Left forelimb (tissue), 1 donor: ENCODE data around the gene ASS1.
A peak's percentile ranks its signal among the peaks of the same experiment; 100 is the strongest.
"Not testable (repeated sequence)": the region's sequence is repeated elsewhere in the genome, so short reads cannot be mapped to it uniquely, and the experiment has no call there.

Experiments
- DNase-seq: peaks from one replicate; pipeline ENCODE4 v3.0.0-alpha.2; 2018; ENCODE audit warnings: low spot score

ASS1 gene

DNA sequence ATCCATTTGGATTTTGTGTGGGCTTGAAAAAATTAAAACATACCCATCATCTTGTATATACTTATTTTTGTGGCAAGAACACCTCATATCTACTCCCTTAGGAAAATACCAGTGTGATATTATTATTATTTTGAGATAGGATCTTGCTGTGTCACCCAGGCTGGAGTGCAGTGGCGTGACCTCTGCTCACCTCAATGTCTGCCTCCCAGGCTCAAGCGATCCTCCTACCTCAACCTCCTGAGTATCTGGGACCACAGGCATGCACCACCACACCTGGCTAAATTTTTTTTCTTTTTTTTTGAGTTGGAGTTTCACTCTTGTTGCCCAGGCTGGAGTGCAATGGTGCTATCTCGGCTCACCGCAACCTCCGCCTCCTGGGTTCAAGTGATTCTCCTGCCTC, 10.1 kb upstream of the ASS1 start:
- not testable (repeated sequence) for DNase-seq

DNA sequence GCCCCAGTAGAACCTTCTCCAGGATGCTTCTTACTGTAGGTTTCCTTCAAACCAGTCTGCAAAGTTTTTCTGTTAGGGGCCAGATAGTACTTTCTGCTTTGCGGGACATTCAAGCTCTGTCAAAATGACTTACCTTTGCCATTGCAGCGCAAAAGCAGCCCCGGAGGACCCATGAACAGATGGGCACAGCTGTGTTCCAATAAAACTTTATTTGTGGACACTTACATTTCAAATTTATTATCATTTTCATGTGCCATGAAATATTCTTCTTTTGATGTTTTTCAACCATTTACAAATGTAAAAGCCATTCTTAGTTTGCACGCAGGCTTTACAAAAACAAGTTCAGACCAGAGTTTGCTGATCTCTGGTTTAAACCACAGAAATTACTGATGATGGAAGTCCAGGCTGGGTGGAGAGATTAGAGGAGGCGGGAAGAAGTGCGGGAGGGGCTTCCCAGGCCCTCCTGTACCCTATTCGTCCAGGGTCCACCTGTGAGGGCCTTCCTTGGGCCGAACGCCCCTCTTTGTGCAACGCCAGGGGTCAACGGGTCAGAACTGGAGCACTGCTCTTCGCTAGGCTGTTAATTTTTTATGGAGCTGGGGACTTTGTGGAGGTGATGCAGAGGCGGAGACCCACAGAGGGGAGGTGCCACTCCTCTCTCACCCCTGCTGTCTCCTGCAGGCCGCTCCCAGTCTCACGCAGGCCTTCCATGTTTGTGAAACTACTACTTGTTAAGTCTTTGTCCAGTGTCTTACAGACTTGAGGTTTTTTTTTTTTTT, 7.6 kb upstream of the ASS1 start:
- DNase-seq = no peak

DNA sequence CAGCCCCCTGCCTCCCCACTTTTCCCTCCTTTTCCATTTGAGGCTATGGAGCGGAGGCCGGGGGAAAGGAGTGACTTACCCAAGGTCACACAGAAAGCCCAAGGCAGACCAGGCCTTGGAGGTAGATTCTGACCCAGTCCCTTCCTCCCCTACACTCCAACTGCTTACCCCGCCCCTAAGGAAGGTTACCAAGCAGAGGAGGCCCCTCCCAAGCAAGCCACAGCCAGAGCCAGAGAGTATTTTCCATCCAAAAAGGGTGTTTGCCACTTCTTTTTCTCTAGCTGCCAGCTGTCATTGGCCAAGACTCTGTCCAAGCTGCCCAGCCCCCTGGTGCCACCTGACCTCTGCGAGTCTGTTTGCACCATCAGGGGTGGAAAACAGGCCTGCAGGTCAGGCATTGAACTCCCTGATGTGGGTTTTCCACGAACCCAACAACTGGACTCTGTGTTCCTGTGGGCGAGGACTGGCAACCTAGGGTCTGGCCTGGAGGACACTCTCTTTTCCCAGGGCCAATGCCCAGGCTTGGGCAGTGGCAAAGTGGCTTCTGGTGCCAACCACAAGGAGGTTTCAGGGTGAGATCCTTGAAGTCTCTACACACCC, 6.3 kb upstream of the ASS1 start:
- no peak for DNase-seq

DNA sequence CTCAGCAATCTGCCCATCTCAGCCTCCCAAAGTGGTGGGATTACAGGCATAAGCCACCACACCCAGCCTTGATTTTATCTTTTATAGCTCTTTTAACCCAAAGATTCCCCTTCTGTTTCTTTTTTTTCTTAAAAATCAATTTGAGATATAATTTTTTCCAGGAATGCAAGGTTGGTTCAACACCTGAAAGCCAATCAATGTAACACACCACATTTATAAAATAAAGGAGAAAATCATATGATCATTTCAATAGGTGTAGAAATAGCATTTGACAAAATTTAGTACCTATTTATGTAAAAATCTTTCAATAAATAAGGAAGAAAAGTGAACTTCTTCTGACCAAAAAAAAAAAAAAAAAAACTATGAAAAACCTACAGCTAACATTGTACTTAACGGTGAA, 3.7 kb upstream of the ASS1 start:
- no peak for DNase-seq

DNA sequence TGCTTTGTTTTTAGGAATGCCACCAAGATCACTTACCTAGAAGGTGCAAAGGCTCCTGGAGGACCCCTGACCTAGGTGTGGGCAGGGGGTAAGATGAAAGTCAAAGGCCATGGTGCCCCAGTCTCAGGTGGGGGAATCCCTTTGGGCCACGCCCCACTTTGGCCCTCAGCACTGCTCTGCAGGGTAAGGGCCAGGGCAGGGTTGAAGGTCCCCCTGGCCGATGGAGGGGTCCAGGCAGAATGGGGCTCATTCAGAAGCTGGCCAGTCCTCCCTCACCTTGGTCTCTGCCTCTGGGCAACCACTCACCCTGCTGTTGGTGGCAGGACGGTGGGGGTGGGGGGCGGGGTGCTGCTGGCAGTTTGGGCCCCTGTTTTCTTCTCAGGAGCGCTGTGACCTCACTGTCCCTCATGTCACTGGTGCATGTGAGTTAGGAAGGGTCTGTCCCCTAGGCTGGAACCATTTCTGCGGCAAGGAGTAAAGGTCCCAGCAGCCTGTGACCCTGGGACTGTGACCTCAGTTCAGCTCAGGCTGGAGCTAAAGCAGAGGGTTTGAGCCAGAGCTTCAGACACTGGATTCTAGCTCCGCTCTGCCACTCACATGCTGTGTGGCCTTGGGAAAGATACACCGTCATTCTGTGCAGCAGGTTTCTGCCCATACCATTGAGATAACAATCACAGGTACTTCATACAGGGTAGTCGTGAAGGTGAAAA, 1.9 kb upstream of the ASS1 start:
- no peak for DNase-seq

DNA sequence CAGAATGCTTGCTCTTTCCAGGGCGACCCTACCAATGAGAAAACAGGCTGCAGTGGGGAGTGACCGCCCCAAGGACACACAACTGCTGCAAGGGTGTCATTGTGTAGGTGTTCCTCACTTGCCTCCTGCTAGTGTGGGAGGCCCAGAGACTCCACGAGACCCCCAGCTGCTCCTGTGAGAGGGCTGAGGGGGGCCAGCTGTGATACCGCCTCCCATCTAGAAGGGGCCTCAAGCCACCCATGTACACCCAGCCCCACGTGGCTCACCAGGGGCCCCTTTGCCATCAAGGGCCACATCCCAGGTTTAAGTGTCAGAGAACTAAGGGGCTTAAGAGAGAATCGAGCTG, 1.3 kb upstream of the ASS1 start:
- no peak for DNase-seq

DNA sequence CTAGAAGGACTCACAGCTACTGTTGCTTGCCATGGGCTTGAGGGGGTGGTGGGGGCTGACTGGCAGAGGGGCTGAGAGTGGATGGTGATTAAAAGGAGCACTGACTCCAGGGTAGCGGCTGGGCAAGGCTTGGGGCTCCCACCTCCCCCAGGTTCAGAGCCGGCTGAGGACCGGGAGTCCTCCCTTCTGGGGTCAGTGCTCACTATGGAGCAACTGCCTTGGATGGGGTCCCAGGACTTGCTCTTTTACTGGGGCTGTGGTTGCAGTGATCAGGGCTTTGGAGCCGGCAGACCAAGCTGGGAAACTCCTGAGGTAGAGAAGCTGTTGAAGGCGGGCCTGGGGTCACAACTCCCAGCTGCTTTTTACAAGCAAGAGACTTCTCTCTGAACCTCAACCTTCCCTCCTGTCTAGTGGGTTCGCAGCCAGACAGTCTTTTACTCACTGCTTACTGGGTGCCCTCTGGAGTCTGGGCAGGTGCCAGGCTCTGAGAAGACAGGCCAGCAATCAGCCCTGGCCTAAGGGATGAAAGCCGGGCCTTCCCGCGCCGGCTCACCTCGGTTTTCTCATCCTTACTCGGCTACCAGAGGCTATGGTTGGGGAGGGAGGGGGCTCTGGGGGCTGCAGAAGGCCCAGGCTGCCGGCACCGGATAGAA, 795 bp upstream of the ASS1 start:
- DNase-seq = peak; percentile 65

DNA sequence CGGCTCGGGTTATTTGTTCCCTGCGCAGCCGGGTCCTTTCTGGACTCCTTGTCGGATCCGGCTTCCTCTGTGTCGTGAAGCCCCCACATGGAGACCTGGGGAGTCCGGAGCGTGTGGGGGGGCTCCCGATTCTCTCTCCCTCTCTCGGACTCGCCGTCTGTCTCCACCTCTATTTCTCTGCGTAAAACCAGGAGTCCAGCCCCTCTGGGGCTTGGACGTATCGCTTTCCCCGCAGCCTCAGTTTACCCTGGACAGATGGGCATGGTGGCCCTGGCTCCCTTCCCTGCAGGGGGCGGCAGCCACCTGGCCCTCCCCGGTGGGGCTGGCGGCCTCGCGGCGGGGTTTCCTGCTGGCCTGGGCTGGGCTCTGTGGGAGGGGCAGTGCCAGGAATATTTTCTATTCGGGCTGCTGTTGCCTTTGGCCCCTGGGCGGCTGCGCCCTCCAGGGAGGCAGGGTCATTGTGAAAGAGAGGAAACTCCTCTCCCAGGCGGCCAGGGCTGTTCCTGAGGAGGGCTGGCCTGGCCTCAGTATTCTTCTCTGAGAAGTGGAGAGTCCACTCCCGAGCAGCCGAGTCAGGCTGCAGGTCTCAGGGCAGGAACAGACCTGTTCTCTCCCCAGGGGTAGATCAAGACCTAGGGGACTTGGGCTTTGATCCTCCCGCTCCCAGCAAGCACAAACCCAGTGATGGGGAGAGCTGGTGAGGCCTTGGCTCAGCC, 665 bp downstream of the ASS1 start:
- no peak for DNase-seq

DNA sequence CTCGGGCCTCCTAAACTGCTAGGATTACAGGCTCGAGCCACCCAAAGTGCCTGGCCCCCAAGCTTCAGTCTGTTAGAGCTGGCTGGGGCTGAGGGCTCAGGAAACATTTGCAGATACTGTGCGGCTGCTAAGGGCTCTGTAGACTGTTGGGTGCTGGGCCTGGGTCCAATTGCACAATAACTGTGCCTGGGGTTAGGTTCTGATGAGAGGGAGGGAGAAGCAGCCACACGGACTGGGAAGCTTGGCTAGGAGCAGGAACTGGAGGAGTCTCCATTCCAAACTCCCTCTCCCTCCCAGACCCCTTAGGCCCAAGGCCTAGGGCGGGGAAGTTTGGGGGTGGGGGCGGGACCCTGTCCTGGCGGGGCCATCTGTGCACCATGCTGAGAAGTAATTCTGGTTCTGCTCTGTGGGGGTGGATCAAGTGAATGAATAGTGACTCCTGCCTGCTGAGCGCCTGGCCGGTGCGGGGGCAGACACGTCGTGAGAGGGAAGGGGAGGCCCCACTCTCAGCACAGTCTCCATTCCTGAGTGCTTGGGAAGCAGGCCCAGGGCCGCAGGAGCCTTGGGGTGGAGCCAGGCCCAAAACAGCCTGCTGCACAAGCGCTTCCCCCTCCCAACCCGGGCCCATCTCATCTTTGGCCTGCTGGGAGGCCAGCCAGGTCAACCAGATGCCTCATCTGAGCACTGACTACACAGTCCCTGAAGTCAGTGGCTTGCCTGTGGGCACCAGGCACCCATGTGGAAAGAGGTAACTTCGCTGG, 1.5 kb downstream of the ASS1 start:
- peak; percentile 90 for DNase-seq

DNA sequence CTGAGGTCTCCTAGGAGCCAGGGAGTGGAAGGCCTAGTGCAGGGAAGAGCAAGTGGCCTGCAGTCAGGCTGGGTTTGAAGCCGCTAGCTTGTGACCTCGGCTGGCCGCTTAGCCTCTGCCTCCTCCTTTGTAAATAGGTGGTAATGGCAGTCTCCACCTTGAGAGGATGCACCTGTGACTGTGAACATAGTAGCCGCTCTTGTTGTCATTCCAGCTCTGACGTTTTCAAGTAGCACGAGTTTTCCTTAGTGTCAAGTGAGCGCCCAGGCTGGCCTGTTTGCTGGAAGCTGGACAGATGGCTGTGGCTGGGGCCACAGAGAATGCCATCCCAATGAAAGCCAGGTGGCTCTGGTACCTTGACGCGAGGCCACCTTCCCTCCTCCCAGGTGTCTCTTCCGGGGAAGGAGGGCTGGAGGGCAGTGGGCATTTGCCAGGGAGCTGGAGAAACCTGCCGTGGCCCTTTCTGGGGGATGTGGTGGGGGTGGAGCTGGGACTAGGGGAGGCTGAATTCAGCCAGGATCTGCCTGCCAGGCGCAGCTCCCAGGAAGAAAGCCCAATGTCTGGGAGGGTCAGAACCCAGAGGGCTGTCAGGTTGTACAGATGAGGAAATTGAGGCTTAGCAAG, 2.5 kb downstream of the ASS1 start:
- no peak for DNase-seq

DNA sequence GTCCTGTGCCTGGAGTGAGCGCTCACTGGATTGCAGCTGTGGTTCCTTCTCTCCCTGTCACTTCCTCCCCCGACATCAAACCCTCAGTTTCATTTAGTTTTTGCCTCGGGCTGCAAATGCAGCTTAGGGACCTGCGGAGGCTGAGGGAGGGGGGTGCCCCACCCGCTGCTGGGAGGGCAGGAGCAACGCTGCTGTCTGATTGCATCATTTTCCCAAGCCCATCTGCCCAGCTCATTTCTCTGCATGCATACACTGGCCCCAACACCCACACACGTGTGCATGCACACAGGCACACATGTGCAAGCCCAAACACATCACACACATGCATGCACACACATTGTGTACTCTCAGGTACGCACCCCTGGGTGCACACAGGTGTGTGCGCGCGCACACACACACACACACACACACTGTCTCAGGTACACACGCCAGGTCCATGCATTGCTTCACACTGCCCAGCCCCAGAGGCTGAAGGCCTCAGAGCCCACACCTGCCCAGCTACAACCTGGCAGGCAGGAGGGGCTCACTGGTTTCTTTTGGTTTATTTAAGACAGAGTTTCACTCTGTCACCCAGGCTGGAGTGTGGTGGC, 3.4 kb downstream of the ASS1 start:
- DNase-seq = no peak

DNA sequence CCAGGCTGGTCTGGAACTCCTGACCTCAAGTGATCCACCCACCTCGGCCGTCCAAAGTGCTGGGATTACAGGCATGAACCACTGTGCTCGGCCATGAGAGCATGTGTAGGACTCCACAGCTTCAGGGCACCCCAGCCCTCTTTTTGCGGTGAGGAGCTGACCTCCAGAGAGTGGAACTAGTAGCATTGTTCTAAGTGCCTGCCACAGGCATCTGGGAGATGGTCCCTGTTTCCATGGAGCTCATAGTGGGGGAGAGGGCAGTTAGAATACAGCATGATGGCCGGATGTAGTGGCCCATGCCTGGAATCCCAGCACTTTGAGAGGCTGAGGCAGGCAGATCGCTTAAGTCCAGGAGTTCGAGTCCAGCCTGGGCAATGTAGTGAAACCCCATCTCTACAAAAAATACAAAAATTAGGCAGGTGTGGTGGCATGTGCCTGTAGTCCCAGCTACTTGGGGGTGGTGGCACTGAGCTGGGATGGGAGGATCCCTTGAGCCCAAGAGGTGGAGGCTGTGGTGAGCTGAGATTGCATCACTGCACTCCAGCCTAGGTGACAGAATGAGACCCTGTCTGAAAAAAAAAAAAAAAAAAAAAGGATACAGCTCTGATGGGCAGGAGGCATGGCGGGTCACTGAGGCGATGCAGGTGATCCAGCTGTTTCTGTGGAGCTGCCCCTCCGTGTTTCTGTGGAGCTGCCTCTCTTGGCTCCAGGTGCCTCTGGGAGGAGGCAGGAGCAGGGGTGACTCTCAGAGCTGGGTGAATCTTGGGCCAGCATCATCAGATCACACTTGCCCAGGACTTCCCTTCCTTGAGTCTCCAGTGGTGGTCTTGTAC, 4.2 kb downstream of the ASS1 start:
- DNase-seq = no peak

DNA sequence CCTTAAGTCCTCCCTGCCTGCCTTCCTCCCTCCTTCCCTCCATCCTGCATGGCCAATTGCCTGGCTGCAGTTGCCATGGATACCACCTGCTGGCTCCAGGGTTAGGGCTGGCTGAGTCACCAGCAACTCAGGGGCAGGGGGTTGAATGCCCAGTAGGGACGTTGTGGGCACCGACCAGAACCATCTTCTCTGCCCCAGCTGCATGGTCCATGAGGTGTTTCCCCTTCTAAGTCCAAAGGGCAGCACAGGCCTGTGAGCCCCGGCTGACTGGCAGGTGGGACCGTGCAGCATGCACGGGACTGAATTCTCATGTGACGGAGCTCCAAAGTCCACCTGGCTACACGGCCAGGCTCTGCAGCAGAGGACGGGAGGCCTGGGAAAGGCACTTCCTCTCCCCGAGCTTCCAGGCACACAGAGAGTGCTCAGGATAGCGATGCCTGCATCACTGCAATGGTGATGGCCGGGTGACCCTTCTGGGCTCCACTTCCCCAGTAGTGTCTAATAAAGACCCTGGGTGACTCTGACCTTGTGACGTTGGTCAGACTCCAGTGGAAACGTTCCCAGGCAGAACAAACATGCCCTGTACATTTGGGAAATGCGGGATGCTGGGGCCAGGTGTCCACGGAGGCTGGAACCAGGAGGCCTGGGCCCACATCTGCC, 5.7 kb downstream of the ASS1 start:
- DNase-seq = no peak

DNA sequence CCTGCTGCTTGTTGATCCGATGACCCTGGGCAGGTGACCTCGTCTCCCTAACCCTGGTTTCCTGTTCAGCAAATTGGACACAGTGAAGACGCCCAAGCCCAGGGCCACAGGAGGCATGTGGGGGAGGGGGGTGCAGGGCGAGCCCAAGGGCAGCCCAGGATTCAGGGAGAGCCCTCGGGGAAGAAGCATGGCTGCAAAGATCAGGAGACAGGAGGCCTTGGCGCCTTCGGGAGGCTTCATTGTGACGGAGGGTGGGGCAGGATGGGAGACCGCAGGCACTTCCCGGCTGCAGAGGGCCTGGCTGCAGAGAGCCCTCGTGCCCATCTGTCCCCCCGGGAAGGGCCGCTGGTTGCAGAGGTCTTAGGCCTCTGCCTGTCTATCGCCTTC, 6.2 kb downstream of the ASS1 start:
- no peak for DNase-seq

DNA sequence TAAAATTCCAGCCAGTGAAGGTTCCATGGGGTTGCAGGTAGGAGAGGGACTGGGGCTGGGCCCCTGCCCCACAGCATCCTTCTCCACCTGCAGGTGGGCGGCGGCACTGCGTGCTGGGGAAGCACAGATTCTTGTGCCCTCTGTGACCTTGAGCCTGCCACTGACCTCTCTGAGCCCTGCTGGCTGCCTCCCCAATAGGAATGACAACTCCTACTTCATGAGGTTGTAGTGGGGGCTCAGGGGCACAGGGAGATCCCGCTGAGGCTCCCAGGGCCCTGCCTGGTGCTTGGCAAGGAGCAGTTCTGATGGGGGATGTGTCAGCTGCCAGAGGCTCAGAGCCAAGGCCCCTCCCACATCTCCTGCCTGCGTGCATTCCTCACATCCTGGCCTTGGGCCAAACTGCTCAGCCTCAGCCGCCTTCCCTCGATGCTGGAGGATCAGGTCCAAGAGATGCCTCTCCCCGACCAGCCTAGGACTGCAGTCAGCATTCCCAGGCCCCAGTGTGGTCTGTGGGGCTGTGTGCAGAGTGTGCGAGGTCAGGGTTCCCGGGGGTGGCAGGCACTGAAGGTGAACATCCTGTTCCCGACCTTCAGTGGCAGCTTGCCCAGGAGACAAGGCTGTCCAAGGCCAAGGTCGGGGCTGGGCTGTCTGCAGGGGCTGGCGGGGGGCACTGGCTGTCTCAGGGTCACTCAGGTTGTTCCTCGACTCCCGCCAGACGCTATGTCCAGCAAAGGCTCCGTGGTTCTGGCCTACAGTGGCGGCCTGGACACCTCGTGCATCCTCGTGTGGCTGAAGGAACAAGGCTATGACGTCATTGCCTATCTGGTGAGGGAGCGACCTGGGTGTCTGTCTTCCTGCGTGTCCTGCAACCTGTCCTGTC, 7.0 kb downstream of the ASS1 start:
- DNase-seq = peak; percentile 86

DNA sequence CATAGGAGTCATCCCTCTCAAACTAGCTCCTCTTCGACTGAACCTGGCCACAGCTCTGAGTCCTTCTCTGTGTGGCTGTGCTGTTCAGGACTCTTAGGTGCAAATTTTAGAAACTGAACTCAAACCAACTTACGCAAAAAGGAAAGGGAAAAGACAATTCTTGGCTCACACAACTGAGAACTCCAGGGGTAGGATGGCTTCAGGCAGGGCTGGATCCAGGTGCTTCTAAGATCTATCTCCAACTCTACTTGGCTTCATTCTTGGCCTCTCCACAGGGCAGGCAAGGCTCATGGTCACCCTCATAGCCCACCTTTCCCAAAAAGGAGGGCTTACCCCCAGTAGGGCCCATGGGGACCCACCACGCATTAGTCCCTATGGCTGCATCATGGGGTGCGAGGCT, 8.1 kb downstream of the ASS1 start:
- DNase-seq = no peak

DNA sequence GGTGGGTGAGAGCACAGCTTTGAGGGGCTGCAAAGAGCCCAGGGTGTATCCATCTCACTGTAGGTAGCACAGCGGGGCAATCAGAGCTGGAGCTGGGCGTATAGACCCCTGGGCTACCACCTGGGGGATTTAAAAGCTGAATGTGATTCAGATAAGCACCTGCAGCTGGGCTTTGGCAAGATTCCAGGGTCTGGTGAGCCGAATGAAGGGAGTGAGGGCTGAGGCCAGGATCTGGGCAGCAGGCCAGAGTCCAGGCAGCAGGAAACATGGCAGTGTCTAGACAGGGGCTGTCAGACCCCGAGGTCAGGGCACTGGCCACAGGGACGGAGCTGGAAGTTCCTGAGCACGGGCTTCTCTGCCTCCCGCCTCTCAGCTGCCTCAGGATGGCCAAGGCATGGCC, 8.7 kb downstream of the ASS1 start:
- DNase-seq = no peak

DNA sequence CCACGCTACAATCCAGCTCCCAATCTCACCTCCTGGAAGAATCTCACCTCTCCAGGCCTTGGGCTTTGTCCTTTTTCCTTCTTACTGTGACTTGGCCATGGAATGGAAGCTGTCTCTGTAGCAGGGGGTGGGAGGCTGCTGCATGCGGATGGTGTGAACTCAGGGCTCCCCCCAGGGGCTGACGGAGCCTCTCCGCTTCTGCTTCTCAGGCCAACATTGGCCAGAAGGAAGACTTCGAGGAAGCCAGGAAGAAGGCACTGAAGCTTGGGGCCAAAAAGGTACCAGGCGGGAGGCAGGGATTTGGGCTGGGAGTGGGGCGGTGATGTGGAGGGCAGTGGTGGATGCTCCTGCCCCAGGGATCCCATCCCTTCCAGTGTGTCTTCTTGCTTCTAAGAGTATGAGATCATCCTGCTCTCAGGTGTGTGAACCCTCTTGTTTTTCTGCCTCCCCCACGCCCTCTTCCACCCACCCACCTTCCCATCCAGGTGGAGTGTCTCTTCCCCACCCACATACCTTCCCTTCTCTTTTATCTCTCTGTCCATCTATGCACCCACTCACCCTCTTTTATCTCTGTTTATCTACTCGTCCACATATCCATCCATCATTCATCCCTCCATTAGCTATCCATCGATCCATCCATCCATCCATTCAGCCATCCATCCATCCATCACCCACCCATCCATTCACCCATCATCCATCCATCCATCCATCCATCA, 9.5 kb downstream of the ASS1 start:
- DNase-seq = no peak
